Muscle of arm (tissue), 12 donors: Measurements from ENCODE around the gene AP2A1. TPM values are rescaled to one million over a fixed set of nuclear protein-coding genes. Genes with fewer than 3 reads are reported as not detected.

ENCODE experiments used
- DNase-seq: peaks from one replicate; pipeline ENCODE4 v3.0.0-alpha.2; 2013
- polyA plus RNA-seq, 12 donors: library from polyadenylated mRNA; unstranded; fragments of 120-200 nt; gene quantifications; one replicate each; pipeline ENCODE4 v1.2.1, GENCODE V29; 2013; ENCODE audit not compliant: insufficient read length in 12 of 12

Gene AP2A1
- polyA plus RNA-seq, 12 donors: 44.1 to 78.6 (median 47.9) TPM; not detected in 1

DNA sequence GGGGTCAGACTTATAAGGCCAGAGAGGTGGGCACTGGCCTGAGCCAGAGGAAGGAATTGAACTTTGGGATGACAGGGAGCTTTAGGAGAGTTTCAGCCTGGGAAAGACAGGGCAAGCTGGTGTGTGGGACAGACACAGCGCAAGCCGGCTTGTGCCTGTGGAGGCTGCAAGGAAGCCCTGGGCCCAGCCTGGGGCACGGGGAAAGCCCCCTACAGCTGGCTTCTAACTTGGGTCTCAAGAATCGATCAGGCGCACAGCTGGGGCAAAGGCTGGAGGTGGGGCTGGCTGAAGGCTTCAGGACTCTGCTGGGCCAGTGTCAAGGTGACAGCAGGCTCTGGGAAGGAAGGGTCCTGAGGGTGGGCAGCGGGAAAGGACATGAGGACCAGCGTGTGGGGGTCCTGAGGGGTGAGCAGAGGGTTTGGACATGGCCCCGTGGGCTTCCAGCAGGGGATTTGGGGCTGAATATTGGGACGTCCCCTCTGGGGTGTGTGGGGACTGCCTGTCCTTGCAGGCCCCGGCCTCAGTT lies 87.1 kb downstream of the AP2A1 start:
- DNase-seq: no peak

DNA sequence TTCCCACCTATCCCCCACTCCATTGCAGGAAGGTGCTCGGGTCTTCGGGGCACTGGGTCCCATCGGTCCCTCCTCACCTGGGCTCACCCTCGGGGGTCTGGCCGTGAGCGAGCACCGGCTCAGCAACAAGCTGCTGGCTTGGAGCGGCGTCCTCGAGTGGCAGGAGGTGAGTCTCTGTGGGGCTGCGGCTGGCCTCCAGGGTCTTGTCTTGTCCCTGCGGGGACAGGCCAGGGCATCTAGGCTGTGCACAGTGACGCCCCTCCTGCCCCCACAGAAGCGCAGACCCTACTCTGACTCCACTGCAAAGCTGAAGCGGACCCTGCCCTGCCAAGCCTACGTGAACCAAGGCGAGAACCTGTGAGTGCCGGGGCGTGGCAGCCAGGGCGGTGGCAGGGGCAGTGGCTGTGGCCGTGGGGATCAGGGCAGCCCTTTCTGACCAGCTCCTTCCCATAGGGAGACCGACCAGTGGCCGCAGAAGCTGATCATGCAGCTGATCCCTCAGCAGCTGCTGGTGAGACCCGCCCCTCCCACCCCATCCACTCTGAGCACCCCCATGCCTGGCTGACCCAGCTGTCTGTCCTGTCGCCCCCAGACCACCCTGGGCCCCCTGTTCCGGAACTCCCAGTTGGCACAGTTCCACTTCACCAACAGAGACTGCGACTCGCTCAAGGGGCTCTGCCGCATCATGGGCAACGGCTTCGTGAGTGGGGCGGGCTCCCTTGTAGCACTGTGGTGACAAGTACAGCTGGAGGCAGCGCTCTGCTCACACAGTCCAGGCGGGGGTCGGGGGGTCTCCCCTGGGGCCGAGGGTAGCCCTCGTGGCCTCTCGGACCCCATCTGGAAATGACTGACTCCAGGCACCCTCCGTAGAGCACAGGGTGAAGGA lies 87.8 kb downstream of the AP2A1 start:
- no peak for DNase-seq

DNA sequence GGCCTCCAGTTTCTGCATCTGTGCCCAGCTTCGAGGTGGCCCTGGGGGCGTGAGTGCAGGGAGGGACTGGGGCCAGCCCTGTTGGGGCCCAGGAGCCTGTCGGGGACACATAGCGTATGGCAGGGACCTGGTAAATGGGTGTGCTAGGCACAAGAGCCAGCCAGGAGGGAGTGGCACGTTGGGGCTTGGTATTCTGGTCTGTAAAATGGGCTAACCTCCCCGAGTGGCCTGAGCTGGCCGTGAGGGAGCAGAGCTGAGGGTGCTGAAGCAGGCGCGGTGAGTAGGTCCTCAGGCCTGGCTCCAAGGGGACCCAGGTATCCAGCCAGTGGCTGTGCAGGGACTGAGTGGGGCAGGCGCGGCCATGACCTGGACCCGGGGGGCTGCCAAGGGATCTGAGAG lies 88.5 kb downstream of the AP2A1 start:
- DNase-seq: no peak

DNA sequence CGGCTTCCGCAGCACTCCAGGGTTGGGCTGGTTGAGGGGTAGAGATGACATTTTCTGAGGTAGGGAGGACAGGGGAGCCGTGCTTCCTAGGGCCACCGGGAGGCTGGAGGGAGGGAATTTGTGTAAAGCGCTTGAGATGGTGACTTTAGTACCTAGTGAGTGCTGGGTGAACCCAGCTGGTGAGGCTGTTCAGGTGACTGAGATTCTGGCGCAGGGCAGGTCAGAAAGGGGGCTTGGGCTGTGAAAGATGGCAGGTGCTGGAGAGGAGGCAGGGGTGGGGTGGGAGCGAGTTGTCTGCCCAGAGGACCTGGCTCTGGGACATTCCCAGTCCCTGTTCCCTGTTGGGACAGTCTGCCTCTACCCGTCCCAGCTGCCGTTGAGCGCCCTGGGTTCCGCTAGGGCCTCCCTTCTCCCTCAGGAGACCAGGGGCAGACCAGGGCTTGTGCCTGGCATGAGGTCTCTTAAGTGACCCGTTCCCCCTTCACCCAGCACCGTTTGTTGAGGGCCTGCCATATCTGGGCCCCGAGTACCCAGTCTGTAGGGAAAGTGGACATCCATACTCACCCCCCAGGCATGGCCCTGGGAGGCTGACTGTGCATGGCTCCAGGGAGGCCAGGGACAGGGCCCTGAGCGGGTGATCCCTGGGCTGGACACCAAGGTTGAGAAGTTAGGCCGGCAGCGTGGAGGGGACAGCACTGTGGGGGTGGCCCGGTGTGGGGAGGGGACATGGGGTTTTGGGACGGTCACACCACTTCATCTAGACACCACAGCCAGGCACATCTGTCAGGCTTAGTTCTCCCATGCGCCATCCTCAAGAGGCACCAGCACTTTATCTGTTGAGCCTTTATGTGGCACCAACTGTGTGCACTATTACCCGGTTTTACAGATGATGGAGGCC lies 89.1 kb downstream of the AP2A1 start:
- no peak for DNase-seq

DNA sequence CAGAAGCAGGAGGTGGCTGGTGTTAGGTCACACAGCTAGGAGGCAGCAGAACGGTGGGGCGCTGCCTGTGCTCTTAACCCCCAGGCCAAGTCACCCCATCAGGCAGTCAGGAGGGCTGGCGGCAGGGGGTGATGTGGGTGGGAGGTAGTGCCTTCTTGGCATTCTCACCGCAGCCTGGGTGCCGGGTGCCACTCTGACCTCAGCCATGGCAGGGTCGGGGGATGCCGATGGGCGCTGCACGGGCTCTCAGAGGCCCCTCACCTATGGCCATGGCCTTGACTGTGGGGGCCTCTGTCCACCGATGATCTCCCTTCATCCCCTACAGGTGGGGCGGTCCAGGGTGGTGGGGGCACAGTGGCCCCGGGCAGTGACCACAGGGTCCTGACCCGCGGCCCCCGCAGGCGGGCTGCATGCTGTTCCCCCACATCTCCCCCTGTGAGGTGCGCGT lies 89.8 kb downstream of the AP2A1 start:
- DNase-seq: no peak

Other genes with a start within 250 kb of the AP2A1 start
- gene RCN3, start 239.0 kb upstream of the AP2A1 start, polyA plus RNA-seq: 100 to 1,000 TPM in 1 of 12 donors, 10 to 100 TPM in 10, not detected in 1; 34.9 to 102 (median 45.9) TPM
- 10 to 100 TPM in 11 of 12 donors, not detected in 1; 25.7 to 60.7 (median 52.9) TPM for gene NOSIP, start 186.4 kb upstream of the AP2A1 start, polyA plus RNA-seq
- gene PRRG2, start 185.7 kb upstream of the AP2A1 start, polyA plus RNA-seq: 1 to 10 TPM in 3 of 12 donors, under 1 TPM in 7, not detected in 2; 0.17 to 3.1 (median 0.61) TPM
- gene PRR12, start 175.8 kb upstream of the AP2A1 start, polyA plus RNA-seq: 10 to 100 TPM in 11 of 12 donors, not detected in 1; 11.6 to 25.6 (median 14.3) TPM
- gene RRAS, start 126.9 kb upstream of the AP2A1 start, polyA plus RNA-seq: 10 to 100 TPM in 11 of 12 donors, not detected in 1; 24.2 to 56.9 (median 28.4) TPM
- gene SCAF1, start 124.8 kb upstream of the AP2A1 start, polyA plus RNA-seq: 10 to 100 TPM in 11 of 12 donors, not detected in 1; 15.6 to 44.2 (median 23.6) TPM
- 10 to 100 TPM in 11 of 12 donors, not detected in 1; 26.2 to 59.4 (median 30.9) TPM for gene IRF3, start 101.1 kb upstream of the AP2A1 start, polyA plus RNA-seq
- 10 to 100 TPM in 11 of 12 donors, not detected in 1; 19.7 to 31.1 (median 25.5) TPM for gene BCL2L12, start 101.1 kb upstream of the AP2A1 start, polyA plus RNA-seq
- gene PRMT1, start 89.7 kb upstream of the AP2A1 start, polyA plus RNA-seq: 100 to 1,000 TPM in 11 of 12 donors, not detected in 1; 158 to 200 (median 173) TPM
- 1 to 10 TPM in 6 of 12 donors, under 1 TPM in 4, not detected in 2; 0.78 to 1.5 (median 1.1) TPM for gene ADM5, start 77.4 kb upstream of the AP2A1 start, polyA plus RNA-seq
- 10 to 100 TPM in 5 of 12 donors, 1 to 10 TPM in 5, not detected in 2; 5.6 to 14.2 (median 9.9) TPM for gene CPT1C, start 75.9 kb upstream of the AP2A1 start, polyA plus RNA-seq
- 1 to 10 TPM in 3 of 12 donors, under 1 TPM in 7, not detected in 2; 0.14 to 1.4 (median 0.50) TPM for gene TSKS, start 3.7 kb upstream of the AP2A1 start, polyA plus RNA-seq
- 10 to 100 TPM in 11 of 12 donors, not detected in 1; 11.8 to 41.9 (median 16.0) TPM for gene FUZ, start 46.3 kb downstream of the AP2A1 start, polyA plus RNA-seq
- 10 to 100 TPM in 11 of 12 donors, not detected in 1; 26.4 to 44.2 (median 29.5) TPM for gene MED25, start 51.3 kb downstream of the AP2A1 start, polyA plus RNA-seq
- 100 to 1,000 TPM in 11 of 12 donors, not detected in 1; 143 to 230 (median 174) TPM for gene PTOV1, start 84.2 kb downstream of the AP2A1 start, polyA plus RNA-seq
- 10 to 100 TPM in 11 of 12 donors, not detected in 1; 17.2 to 73.0 (median 28.5) TPM for gene PNKP, start 100.6 kb downstream of the AP2A1 start, polyA plus RNA-seq
- 100 to 1,000 TPM in 1 of 12 donors, 10 to 100 TPM in 11; 26.0 to 219 (median 30.8) TPM for gene AKT1S1, start 110.4 kb downstream of the AP2A1 start, polyA plus RNA-seq
- 10 to 100 TPM in 11 of 12 donors, not detected in 1; 25.8 to 44.9 (median 32.5) TPM for gene TBC1D17, start 110.7 kb downstream of the AP2A1 start, polyA plus RNA-seq
- 1 to 10 TPM in 4 of 12 donors, under 1 TPM in 6, not detected in 2; 0.26 to 2.5 (median 0.94) TPM for gene IL4I1, start 129.9 kb downstream of the AP2A1 start, polyA plus RNA-seq
- 10 to 100 TPM in 11 of 12 donors, not detected in 1; 13.1 to 40.2 (median 26.6) TPM for gene ATF5, start 162.2 kb downstream of the AP2A1 start, polyA plus RNA-seq
- 100 to 1,000 TPM in 1 of 12 donors, 10 to 100 TPM in 11; 43.9 to 530 (median 54.9) TPM for gene NUP62, start 162.5 kb downstream of the AP2A1 start, polyA plus RNA-seq
- 1 to 10 TPM in 3 of 12 donors, under 1 TPM in 8, not detected in 1; 0.48 to 5.5 (median 0.77) TPM for gene SIGLEC11, start 194.2 kb downstream of the AP2A1 start, polyA plus RNA-seq